ENCODE results near the gene TOMM7.
A peak's percentile ranks its signal among the peaks of the same experiment; 100 is the strongest.

The TOMM7 gene

DNA sequence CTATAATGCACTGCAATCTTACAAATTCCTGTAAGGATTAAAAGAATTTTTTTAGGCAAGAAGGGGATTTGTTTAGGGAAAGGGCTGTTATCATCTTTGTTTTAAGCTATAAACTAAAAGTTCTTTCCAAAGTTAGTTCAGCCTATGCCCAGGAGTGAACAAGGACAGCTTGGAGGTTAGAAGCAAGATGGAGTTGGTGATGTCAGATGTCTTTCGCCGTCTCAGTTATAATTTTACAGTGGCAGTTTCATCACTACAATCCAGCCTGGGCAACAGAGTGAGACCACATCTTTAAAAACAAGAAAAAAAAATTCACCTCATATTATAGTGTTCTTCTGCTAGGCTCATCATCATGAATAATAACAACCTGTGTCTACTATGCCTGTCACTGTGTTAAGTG, 2.1 kb upstream of the TOMM7 start:
- DNase-seq (ENCODE audit: low read depth): no peak
- H3K4me3 ChIP-seq (ENCODE audit: low read depth, low read length): no peak overlapping the region
- TF ChIP-seq POLR2A (IDR thresholded peaks at IDR 0.05; ENCODE audit: extremely low read depth, insufficient read length) (no peak), MAX (IDR thresholded peaks at IDR 0.05; ENCODE audit: low read depth, low read length) (no peak), MYC (IDR thresholded peaks at IDR 0.05; ENCODE audit: low read depth, low read length) (no peak)
- TF ChIP-seq, protein P1, sequence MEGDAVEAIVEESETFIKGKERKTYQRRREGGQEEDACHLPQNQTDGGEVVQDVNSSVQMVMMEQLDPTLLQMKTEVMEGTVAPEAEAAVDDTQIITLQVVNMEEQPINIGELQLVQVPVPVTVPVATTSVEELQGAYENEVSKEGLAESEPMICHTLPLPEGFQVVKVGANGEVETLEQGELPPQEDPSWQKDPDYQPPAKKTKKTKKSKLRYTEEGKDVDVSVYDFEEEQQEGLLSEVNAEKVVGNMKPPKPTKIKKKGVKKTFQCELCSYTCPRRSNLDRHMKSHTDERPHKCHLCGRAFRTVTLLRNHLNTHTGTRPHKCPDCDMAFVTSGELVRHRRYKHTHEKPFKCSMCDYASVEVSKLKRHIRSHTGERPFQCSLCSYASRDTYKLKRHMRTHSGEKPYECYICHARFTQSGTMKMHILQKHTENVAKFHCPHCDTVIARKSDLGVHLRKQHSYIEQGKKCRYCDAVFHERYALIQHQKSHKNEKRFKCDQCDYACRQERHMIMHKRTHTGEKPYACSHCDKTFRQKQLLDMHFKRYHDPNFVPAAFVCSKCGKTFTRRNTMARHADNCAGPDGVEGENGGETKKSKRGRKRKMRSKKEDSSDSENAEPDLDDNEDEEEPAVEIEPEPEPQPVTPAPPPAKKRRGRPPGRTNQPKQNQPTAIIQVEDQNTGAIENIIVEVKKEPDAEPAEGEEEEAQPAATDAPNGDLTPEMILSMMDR (IDR thresholded peaks at IDR 0.05; ENCODE audit: low read depth, low read length): no peak

DNA sequence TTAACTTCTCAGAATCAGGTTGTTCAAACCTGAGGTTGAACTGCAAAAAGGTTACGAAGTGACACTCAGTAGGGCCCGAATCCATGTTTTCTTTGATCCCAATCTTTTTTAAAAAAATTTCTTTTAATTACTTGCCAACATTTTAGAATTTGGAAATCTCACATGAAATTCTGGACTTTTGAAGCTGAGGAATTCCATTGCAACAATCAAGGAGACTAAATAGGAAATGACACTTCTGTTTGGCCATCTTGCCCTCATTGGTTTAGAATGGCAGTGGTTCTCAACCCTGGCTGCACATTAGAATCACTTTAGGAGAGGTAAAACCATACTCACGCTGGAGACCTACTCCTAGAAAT, 471 bp upstream of the TOMM7 start:
- peak overlapping the region; percentile 97 for H3K4me3 ChIP-seq (ENCODE audit: low read depth, low read length)
- TF ChIP-seq MAX (IDR thresholded peaks at IDR 0.05; ENCODE audit: low read depth, low read length): no peak
- TF ChIP-seq MYC (IDR thresholded peaks at IDR 0.05; ENCODE audit: low read depth, low read length): no peak
- TF ChIP-seq POLR2A (IDR thresholded peaks at IDR 0.05; ENCODE audit: extremely low read depth, insufficient read length): no peak
- TF ChIP-seq, protein P1 (IDR thresholded peaks at IDR 0.05; ENCODE audit: low read depth, low read length): no peak
- DNase-seq (ENCODE audit: low read depth): no peak

DNA sequence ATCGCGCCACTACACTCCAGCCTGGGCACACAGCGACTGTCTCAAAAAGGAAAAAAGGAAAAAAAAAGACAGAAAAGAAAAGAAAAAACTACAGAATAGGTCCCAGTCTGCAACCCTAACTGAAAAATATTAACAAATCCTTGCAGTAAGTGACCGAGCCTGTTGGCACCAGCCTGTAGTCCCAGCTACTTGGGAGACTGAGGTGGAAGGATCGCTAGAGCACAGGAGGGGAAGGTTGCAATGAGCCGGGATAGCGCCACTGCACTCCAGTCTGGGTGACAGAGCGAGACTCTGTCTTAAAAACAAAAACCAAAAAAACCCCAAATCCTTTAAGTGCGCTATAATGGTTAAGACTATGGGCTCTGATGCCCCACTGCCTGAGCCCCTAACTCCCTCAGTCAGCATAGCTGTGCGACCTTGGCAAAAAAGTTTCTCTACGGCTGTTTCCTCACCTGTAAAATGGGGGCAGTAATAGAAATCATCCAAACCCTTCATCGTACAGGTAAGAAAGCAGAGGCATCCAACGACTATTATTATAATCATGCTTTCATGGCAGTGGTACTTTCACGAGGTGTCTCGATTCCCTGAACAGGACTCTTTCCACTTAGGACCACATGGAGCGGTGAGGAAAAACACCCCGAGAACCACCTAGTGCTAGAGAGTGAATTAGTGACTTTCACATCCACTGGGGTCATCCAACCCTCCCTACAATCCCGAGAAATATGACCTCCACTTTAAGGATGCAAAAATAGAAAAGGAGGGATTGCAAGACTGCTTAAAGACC, 755 bp downstream of the TOMM7 start:
- DNase-seq (ENCODE audit: low read depth): no peak

DNA sequence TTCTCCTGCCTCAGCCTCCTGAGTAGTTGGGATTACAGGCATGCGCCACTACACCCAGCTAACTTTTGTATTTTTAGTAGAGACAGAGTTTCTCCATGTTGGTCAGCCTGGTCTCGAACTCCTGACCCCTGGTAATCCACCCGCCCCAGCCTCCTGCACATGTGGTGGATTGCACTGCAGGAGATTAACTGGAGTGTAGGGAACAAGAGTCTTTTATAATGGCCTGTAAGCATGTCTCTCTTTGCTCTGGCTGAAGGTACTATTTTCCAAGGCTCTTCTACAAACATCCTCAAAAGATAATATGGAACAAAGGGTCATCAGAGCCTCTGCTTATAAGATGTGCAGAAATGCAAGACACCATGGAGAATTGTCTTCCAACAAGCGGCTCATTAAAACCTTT, 3.2 kb downstream of the TOMM7 start:
- no peak overlapping the region for H3K4me3 ChIP-seq (ENCODE audit: low read depth, low read length)
- DNase-seq (ENCODE audit: low read depth): no peak
- TF ChIP-seq MYC (IDR thresholded peaks at IDR 0.05; ENCODE audit: low read depth, low read length): no peak
- TF ChIP-seq MAX (IDR thresholded peaks at IDR 0.05; ENCODE audit: low read depth, low read length): no peak
- TF ChIP-seq, protein P1 (IDR thresholded peaks at IDR 0.05; ENCODE audit: low read depth, low read length): no peak
- no peak for TF ChIP-seq POLR2A (IDR thresholded peaks at IDR 0.05; ENCODE audit: extremely low read depth, insufficient read length)

More for the DNA sequence above, 755 bp downstream of the TOMM7 start:
- H3K4me3 ChIP-seq (ENCODE audit: low read depth, low read length): peak overlapping the region; percentile 97
- TF ChIP-seq MYC (IDR thresholded peaks at IDR 0.05; ENCODE audit: low read depth, low read length) (no peak), POLR2A (IDR thresholded peaks at IDR 0.05; ENCODE audit: extremely low read depth, insufficient read length) (no peak), MAX (IDR thresholded peaks at IDR 0.05; ENCODE audit: low read depth, low read length) (peak; percentile 20; the same call in 1 of the 2 replicates)
- TF ChIP-seq, protein P1 (IDR thresholded peaks at IDR 0.05; ENCODE audit: low read depth, low read length): no peak

GRCh38 chr7:22814261-22815208, 8.1 kb downstream of the TOMM7 start:
- no peak for TF ChIP-seq MYC (IDR thresholded peaks at IDR 0.05; ENCODE audit: low read depth, low read length)
- TF ChIP-seq POLR2A (IDR thresholded peaks at IDR 0.05; ENCODE audit: extremely low read depth, insufficient read length): no peak
- TF ChIP-seq, protein P1 (IDR thresholded peaks at IDR 0.05; ENCODE audit: low read depth, low read length): no peak
- no peak for TF ChIP-seq MAX (IDR thresholded peaks at IDR 0.05; ENCODE audit: low read depth, low read length)
- H3K4me3 ChIP-seq (ENCODE audit: low read depth, low read length): no peak overlapping the region
- peak; percentile 37 for DNase-seq (ENCODE audit: low read depth)
